Suppressor macrophage treated with lipopolysaccharide for 1 hour (primary cell): ENCODE measurements around the gene TRIAP1.

Source experiments
- DNase-seq, 3 donors: peaks; one replicate each; pipeline ENCODE4 v3.0.0-alpha.2; 2020 to 2022

Gene TRIAP1

GRCh38 chr12:120425797-120426196 lies 20.4 kb downstream of the TRIAP1 start:
- no peak for DNase-seq

GRCh38 chr12:120422892-120423456 lies 23.2 kb downstream of the TRIAP1 start:
- DNase-seq: no peak

- DNase-seq: no peak
Measured at GRCh38 chr12:120421701-120422100, 24.5 kb downstream of the TRIAP1 start.

GRCh38 chr12:120417917-120418580 lies 28.1 kb downstream of the TRIAP1 start:
- no peak for DNase-seq

- DNase-seq: no peak
Measured at GRCh38 chr12:120416490-120417216, 29.5 kb downstream of the TRIAP1 start.

- DNase-seq: no peak
Measured at GRCh38 chr12:120413901-120414695, 32.1 kb downstream of the TRIAP1 start.

- no peak for DNase-seq
Measured at GRCh38 chr12:120412421-120412820, 33.8 kb downstream of the TRIAP1 start.

- no peak for DNase-seq
Measured at GRCh38 chr12:120408771-120409170, 37.4 kb downstream of the TRIAP1 start.

- DNase-seq: no peak
Measured at GRCh38 chr12:120406553-120406952, 39.6 kb downstream of the TRIAP1 start.

- DNase-seq: no peak
Measured at GRCh38 chr12:120406069-120406468, 40.1 kb downstream of the TRIAP1 start.

- DNase-seq: no peak
Measured at GRCh38 chr12:120404271-120404670, 41.9 kb downstream of the TRIAP1 start.

GRCh38 chr12:120403869-120404268 lies 42.3 kb downstream of the TRIAP1 start:
- DNase-seq: no peak

- DNase-seq: no peak
Measured at GRCh38 chr12:120402217-120402616, 44.0 kb downstream of the TRIAP1 start.

GRCh38 chr12:120399531-120399930 lies 46.7 kb downstream of the TRIAP1 start:
- no peak for DNase-seq

- DNase-seq: no peak
Measured at GRCh38 chr12:120397824-120398540, 48.2 kb downstream of the TRIAP1 start.

GRCh38 chr12:120394483-120395367 lies 51.5 kb downstream of the TRIAP1 start:
- DNase-seq: no peak
